BLaER1 treated with 17β-estradiol and CSF1 and Interleukin-3, amounts not matched to agents 10 nM and 100 nM (cell line): ENCODE data around the gene ZNF575.

Experiments
- H3K27ac ChIP-seq, 11 experiments: shearing (Covaris generic); formaldehyde crosslinking; 2 replicates each; pipeline ENCODE4 v1.8.1; 2022
- H3K27me3 ChIP-seq, 11 experiments: shearing (Covaris generic); formaldehyde crosslinking; 2 replicates each; pipeline ENCODE4 v1.8.1; 2022
- H3K36me3 ChIP-seq, 11 experiments: shearing (Covaris generic); formaldehyde crosslinking; 2 replicates each; pipeline ENCODE4 v1.8.1; 2022
- H3K4me1 ChIP-seq, 10 experiments: shearing (Covaris generic); formaldehyde crosslinking; 2 replicates each; pipeline ENCODE4 v1.8.1; 2022
- H3K4me2 ChIP-seq, 11 experiments: shearing (Covaris generic); formaldehyde crosslinking; 2 replicates each; pipeline ENCODE4 v1.8.1; 2022
- H3K4me3 ChIP-seq, 10 experiments: shearing (Covaris generic); formaldehyde crosslinking; 2 replicates each; pipeline ENCODE4 v1.8.1; 2022
- H3K9ac ChIP-seq, 11 experiments: shearing (Covaris generic); formaldehyde crosslinking; 2 replicates each; pipeline ENCODE4 v1.8.1; 2022
- H3K9me3 ChIP-seq, 11 experiments: shearing (Covaris generic); formaldehyde crosslinking; replicated peaks in 1 of 11; 2 replicates each; pipeline ENCODE4 v1.8.1; 2022
- H4K20me1 ChIP-seq, 11 experiments: shearing (Covaris generic); formaldehyde crosslinking; 2 replicates each; pipeline ENCODE4 v1.8.1; 2022
- Cebpa-rat ChIP-seq, 11 experiments: shearing (Covaris generic); IDR thresholded peaks; 2 replicates each; pipeline ENCODE4 v1.8.1; 2022

Gene ZNF575

GRCh38 chr19:43495082-43495481 lies 37.9 kb upstream of the ZNF575 start:
- peaks cover 0 to 9% (median 0%) of the 10 kb centered on the region in 11 experiments; a peak in 2 of 22 replicates for H4K20me1 ChIP-seq
- peak overlapping the region in 1 of 11 experiments; percentile 30; a peak in 1 of 22 replicates for H3K27ac ChIP-seq
- H3K27me3 ChIP-seq = no peaks in the 10 kb centered on the region
- H3K4me1 ChIP-seq = peaks cover 3 to 25% (median 19%) of the 10 kb centered on the region in 10 experiments; a peak in 19 of 20 replicates
- H3K4me3 ChIP-seq = no peak overlapping the region
- no peak overlapping the region for H3K9ac ChIP-seq
- no peaks in the 10 kb centered on the region for H3K9me3 ChIP-seq
- H3K36me3 ChIP-seq = peaks cover 33 to 61% (median 48%) of the 10 kb centered on the region in 11 experiments
- TF ChIP-seq Cebpa-rat (IDR thresholded peaks at IDR 0.05) = no peak
- H3K4me2 ChIP-seq = no peak overlapping the region

- H3K4me1 ChIP-seq = peaks cover under 1 to 14% (median 9%) of the 10 kb centered on the region in 10 experiments; a peak in 10 of 20 replicates
- H3K36me3 ChIP-seq = peaks cover 33 to 64% (median 51%) of the 10 kb centered on the region in 11 experiments
- H3K27ac ChIP-seq = no peak overlapping the region
- no peaks in the 10 kb centered on the region for H3K27me3 ChIP-seq
- no peak overlapping the region for H3K4me3 ChIP-seq
- H3K9ac ChIP-seq = no peak overlapping the region
- no peaks in the 10 kb centered on the region for H3K9me3 ChIP-seq
- peaks cover 0 to 10% (median 0%) of the 10 kb centered on the region in 11 experiments; a peak in 4 of 22 replicates for H4K20me1 ChIP-seq
- H3K4me2 ChIP-seq = no peak overlapping the region
- TF ChIP-seq Cebpa-rat (IDR thresholded peaks at IDR 0.05) = no peak
Measured at GRCh38 chr19:43496960-43497359, 36.0 kb upstream of the ZNF575 start.

GRCh38 chr19:43498233-43498842 lies 34.6 kb upstream of the ZNF575 start:
- peaks cover 33 to 69% (median 53%) of the 10 kb centered on the region in 11 experiments for H3K36me3 ChIP-seq
- no peaks in the 10 kb centered on the region for H3K27me3 ChIP-seq
- no peak overlapping the region for H3K4me3 ChIP-seq
- no peak for TF ChIP-seq Cebpa-rat (IDR thresholded peaks at IDR 0.05)
- no peak overlapping the region for H3K9ac ChIP-seq
- H4K20me1 ChIP-seq = peaks cover 0 to 14% (median 0%) of the 10 kb centered on the region in 11 experiments; a peak in 4 of 22 replicates
- no peak overlapping the region for H3K4me2 ChIP-seq
- H3K4me1 ChIP-seq = peaks cover 14 to 28% (median 19%) of the 10 kb centered on the region in 10 experiments; a peak in 19 of 20 replicates
- H3K27ac ChIP-seq = no peak overlapping the region
- H3K9me3 ChIP-seq = no peaks in the 10 kb centered on the region

- peaks cover 0 to 14% (median 0%) of the 10 kb centered on the region in 11 experiments; a peak in 4 of 22 replicates for H4K20me1 ChIP-seq
- H3K4me3 ChIP-seq = no peak overlapping the region
- H3K27ac ChIP-seq = no peak overlapping the region; a peak in 1 of 22 replicates
- H3K27me3 ChIP-seq = no peaks in the 10 kb centered on the region
- H3K4me1 ChIP-seq = peaks cover 16 to 31% (median 22%) of the 10 kb centered on the region in 10 experiments; a peak in 19 of 20 replicates
- no peaks in the 10 kb centered on the region for H3K9me3 ChIP-seq
- TF ChIP-seq Cebpa-rat (IDR thresholded peaks at IDR 0.05) = no peak
- H3K4me2 ChIP-seq = no peak overlapping the region
- H3K9ac ChIP-seq = no peak overlapping the region; a peak in 1 of 22 replicates
- peaks cover 33 to 67% (median 48%) of the 10 kb centered on the region in 11 experiments for H3K36me3 ChIP-seq
Measured at GRCh38 chr19:43499042-43499441, 33.9 kb upstream of the ZNF575 start.

- Histone ChIP-seq H3K9ac (no peak overlapping the region), H3K4me3 (no peak overlapping the region), H3K27me3 (no peaks in the 10 kb centered on the region), H4K20me1 (peaks cover 0 to 29% (median 0%) of the 10 kb centered on the region in 11 experiments; a peak in 7 of 22 replicates), H3K27ac (no peak overlapping the region), H3K4me1 (peaks cover 28 to 45% (median 35%) of the 10 kb centered on the region in 10 experiments; a peak in 19 of 20 replicates), H3K36me3 (peaks cover 21 to 57% (median 36%) of the 10 kb centered on the region in 11 experiments), H3K4me2 (peak overlapping the region in 5 of 11 experiments; percentile 90 to 97 (median 96); a peak in 3 of 22 replicates), H3K9me3 (no peaks in the 10 kb centered on the region)
- TF ChIP-seq Cebpa-rat (IDR thresholded peaks at IDR 0.05) = no peak
Measured at GRCh38 chr19:43501661-43502418, 31.1 kb upstream of the ZNF575 start.

- peak overlapping the region; percentile 88 to 97 (median 93) for H3K4me2 ChIP-seq
- H3K27me3 ChIP-seq = no peaks in the 10 kb centered on the region
- peaks cover 0 to 28% (median 0%) of the 10 kb centered on the region in 11 experiments; a peak in 7 of 22 replicates for H4K20me1 ChIP-seq
- peaks cover 28 to 45% (median 35%) of the 10 kb centered on the region in 10 experiments; a peak in 19 of 20 replicates for H3K4me1 ChIP-seq
- H3K27ac ChIP-seq = no peak overlapping the region
- TF ChIP-seq Cebpa-rat (IDR thresholded peaks at IDR 0.05) = no peak
- no peaks in the 10 kb centered on the region for H3K9me3 ChIP-seq
- peak overlapping the region in 6 of 10 experiments; percentile 69 to 81 (median 74); a peak in 2 of 20 replicates for H3K4me3 ChIP-seq
- peak overlapping the region in 7 of 11 experiments; percentile 76 to 88 (median 80); a peak in 6 of 22 replicates for H3K9ac ChIP-seq
- peaks cover 15 to 52% (median 29%) of the 10 kb centered on the region in 11 experiments for H3K36me3 ChIP-seq
Measured at GRCh38 chr19:43502419-43502976, 30.5 kb upstream of the ZNF575 start.

GRCh38 chr19:43503501-43504425 lies 29.2 kb upstream of the ZNF575 start:
- Histone ChIP-seq H3K4me3 (peak overlapping the region; percentile 62 to 81 (median 73)), H3K4me2 (peak overlapping the region; percentile 90 to 97 (median 95)), H3K27ac (peak overlapping the region; percentile 32 to 76 (median 73); a peak in 21 of 22 replicates), H3K27me3 (no peaks in the 10 kb centered on the region), H4K20me1 (peaks cover 0 to 30% (median 0%) of the 10 kb centered on the region in 11 experiments; a peak in 8 of 22 replicates), H3K9me3 (no peaks in the 10 kb centered on the region), H3K4me1 (peaks cover 28 to 42% (median 35%) of the 10 kb centered on the region in 10 experiments; a peak in 19 of 20 replicates), H3K9ac (peak overlapping the region; percentile 75 to 88 (median 80)), H3K36me3 (peaks cover 20 to 58% (median 33%) of the 10 kb centered on the region in 11 experiments)
- TF ChIP-seq Cebpa-rat (IDR thresholded peaks at IDR 0.05) = no peak
